HepG2 (cell line): ENCODE data around the gene MBIP. TPM values are rescaled to one million over a fixed set of nuclear protein-coding genes. Genes with fewer than 3 reads are reported as not detected.

Experiments used
- ATAC-seq: fragments of 200-7000 bp; cut with Tn5 transposase; 3 replicates; pipeline ENCODE4 v1.9.1; 2020; ENCODE audit warnings: mild to moderate bottlenecking, moderate library complexity
- BruUV-seq: library from RNA; stranded (reverse); fragments of 400-500 nt; replicated peaks from 2 replicates; lab custom pipeline; 2021; lab: Mats Ljungman, UMichigan
- CTCF ChIA-PET: fragments of 300-600 bp; formaldehyde crosslinking; extraction: SDS; loops from one replicate; lab custom pipeline; 2021; ENCODE audit warnings: low total read pairs, inconsistent platforms, low intra/inter-chr PET ratio; lab: Yijun Ruan, JAX
- POLR2A ChIA-PET: fragments of 350-600 bp; sonication (Branson Sonifier 250); formaldehyde crosslinking; loops from one replicate; lab custom pipeline; 2020; ENCODE audit warnings: antibody characterized with exemption, inconsistent platforms; lab: Yijun Ruan, JAX
- DNase-seq: peaks from one replicate; pipeline ENCODE4 v3.0.0-alpha.2; 2015; ENCODE audit warnings: low spot score
- FAIRE-seq: peaks from 3 replicates; lab custom pipeline; 2011; peaks lifted over from hg19 to GRCh38; lab: Jason Lieb, UNC
- H2AFZ ChIP-seq: one replicate; pipeline ENCODE4 v1.6.1; 2011; ENCODE audit warnings: low read length, inconsistent platforms
- H3K27ac ChIP-seq: fragments of 300-600 bp; 3 replicates; pipeline ENCODE4 v1.8.0; 2011; ENCODE audit warnings: mixed run types, mild to moderate bottlenecking, mixed read lengths, low read length, inconsistent platforms; ENCODE audit not compliant: insufficient read depth; ENCODE audit errors: extremely low read length
- H3K27me3 ChIP-seq, 2 experiments: fragments of 200-600 bp in 1 of 2; 2 replicates in 1 of 2; 3 replicates in 1 of 2; pipeline versions ENCODE4 v1.6.0 to v1.8.0; 2011; ENCODE audit warnings: low read length in 2 of 2, mild to moderate bottlenecking in 2 of 2, moderate library complexity in 2 of 2, inconsistent platforms in 1 of 2; ENCODE audit not compliant: insufficient read depth in 2 of 2, control insufficient read depth in 1 of 2
- H3K36me3 ChIP-seq, 2 experiments: fragments of 200-600 bp in 1 of 2; replicated peaks in 1 of 2; 2 replicates in 1 of 2; 3 replicates in 1 of 2; pipeline versions ENCODE4 v1.5.1 to v1.8.0; 2011; ENCODE audit warnings: low read length in 2 of 2, inconsistent platforms in 1 of 2; ENCODE audit not compliant: insufficient read depth in 2 of 2, control insufficient read depth in 1 of 2
- H3K4me1 ChIP-seq: 2 replicates; pipeline ENCODE4 v1.5.1; 2012; ENCODE audit warnings: low read length, inconsistent platforms; ENCODE audit not compliant: insufficient read depth
- H3K4me2 ChIP-seq: 2 replicates; pipeline ENCODE4 v1.6.0; 2011; ENCODE audit warnings: low read depth, low read length, inconsistent platforms
- H3K4me3 ChIP-seq, 3 experiments: fragments of 200-600 bp in 1 of 3; sonication (generic), shearing (Covaris generic) in 1 of 3; replicated peaks in 1 of 3; 2 replicates each; pipeline ENCODE4 v1.5.1; 2011 to 2016; ENCODE audit warnings: low read length in 3 of 3, inconsistent platforms in 2 of 3, low read depth in 2 of 3, mild to moderate bottlenecking in 2 of 3, control low read depth in 1 of 3, mixed read lengths in 1 of 3; ENCODE audit not compliant: insufficient read depth in 1 of 3
- H3K79me2 ChIP-seq: one replicate; pipeline ENCODE4 v1.6.1; 2011; ENCODE audit warnings: low read length, inconsistent platforms; ENCODE audit not compliant: insufficient read depth
- H3K9ac ChIP-seq: 2 replicates; pipeline ENCODE4 v1.6.0; 2011; ENCODE audit warnings: mild to moderate bottlenecking, low read depth, low read length, inconsistent platforms; ENCODE audit not compliant: insufficient read depth
- H3K9me3 ChIP-seq: 2 replicates; pipeline ENCODE4 v1.5.1; 2012; ENCODE audit warnings: mild to moderate bottlenecking, low read length
- H4K20me1 ChIP-seq: 2 replicates; pipeline ENCODE4 v1.6.0; 2011; ENCODE audit warnings: inconsistent platforms, mild to moderate bottlenecking, low read length, moderate library complexity; ENCODE audit not compliant: insufficient read depth
- ATF7-NPFF ChIP-seq: sonication (generic); formaldehyde crosslinking; IDR thresholded peaks from 2 replicates; pipeline ENCODE4 v1.8.1; 2023; ENCODE audit warnings: mild to moderate bottlenecking, low read depth, missing genetic modification reagents, moderate library complexity
- CCDC6 ChIP-seq: sonication (generic); formaldehyde crosslinking; IDR thresholded peaks from 2 replicates; pipeline ENCODE4 v1.8.1; 2022; ENCODE audit warnings: mild to moderate bottlenecking, missing genetic modification reagents, moderate library complexity
- GATAD1 ChIP-seq: IDR thresholded peaks from 2 replicates; pipeline ENCODE4 v1.6.1; 2016; ENCODE audit warnings: missing genetic modification reagents, missing compliant biosample characterization
- HNRNPK ChIP-seq: fragments of 200-400 bp; formaldehyde crosslinking; IDR thresholded peaks from 2 replicates; pipeline ENCODE4 v1.6.1; 2018; ENCODE audit warnings: low read length, low read depth, moderate library complexity, mild to moderate bottlenecking; ENCODE audit not compliant: poor library complexity, severe bottlenecking
- KDM3A ChIP-seq: IDR thresholded peaks from 2 replicates; pipeline ENCODE4 v1.6.1; 2018; ENCODE audit warnings: low read depth, missing compliant biosample characterization
- MTF1 ChIP-seq: sonication (generic); formaldehyde crosslinking; IDR thresholded peaks from 2 replicates; pipeline ENCODE4 v1.5.0; 2020; ENCODE audit warnings: missing genetic modification reagents
- RARG ChIP-seq: sonication (generic); formaldehyde crosslinking; IDR thresholded peaks from 2 replicates; pipeline ENCODE4 v1.4.0; 2020; ENCODE audit warnings: low read depth, mild to moderate bottlenecking, missing genetic modification reagents
- RORA ChIP-seq: sonication (generic); formaldehyde crosslinking; IDR thresholded peaks from 2 replicates; pipeline ENCODE4 v1.5.0; 2020; ENCODE audit warnings: mild to moderate bottlenecking, missing genetic modification reagents, moderate library complexity
- SOX5 ChIP-seq: IDR thresholded peaks from 2 replicates; pipeline ENCODE4 v1.6.1; 2016; ENCODE audit warnings: borderline replicate concordance
- TCF7 ChIP-seq: sonication (generic); IDR thresholded peaks from 2 replicates; pipeline ENCODE4 v1.6.1; 2016; ENCODE audit warnings: antibody characterized with exemption, low read depth
- ZNF367 ChIP-seq: sonication (generic); formaldehyde crosslinking; IDR thresholded peaks from 2 replicates; pipeline ENCODE4 v1.4.0; 2020; ENCODE audit warnings: missing genetic modification reagents, borderline replicate concordance
- WGBS: methylation state at CpG from one replicate; pipeline ENCODE4 v1.1.6; 2017; ENCODE audit warnings: low lambda C conversion rate; 5-methylcytosine and 5-hydroxymethylcytosine counted together
- in situ Hi-C: cut with HindIII; loops from 2 replicates; pipeline ENCODE4 v1.10.0; 2017; ENCODE audit warnings: low pct_unique_long_range_greater_than_20kb; ENCODE audit not compliant: extremely low pct_ligation_motif_present
- intact Hi-C: fragments of 100-400 bp; cut with micrococcal nuclease; formaldehyde crosslinking; loops from one replicate; pipeline ENCODE4 v1.10.0; 2022; ENCODE audit not compliant: unreplicated experiment
- polyA plus RNA-seq, 8 experiments: library from polyadenylated mRNA; depleted of rRNA in 3 of 8; stranded (reverse) in 7 of 8; unstranded in 1 of 8; fragments of >200 nt; fragmentation: Illumina TruSeq in 4 of 8; extraction: Trizol in 4 of 8; gene quantifications; 2 replicates each; pipeline versions ENCODE4 v1.2.1 to v1.2.3, GENCODE V29; 2011 to 2016; ENCODE audit warnings: low read depth in 4 of 8, missing spikeins in 1 of 8, mixed read lengths in 1 of 8; ENCODE audit not compliant: insufficient read depth in 1 of 8
- total RNA-seq, 5 experiments: library from RNA; depleted of rRNA; stranded (reverse); fragments of >200 nt; fragmentation: Illumina TruSeq; extraction: Trizol; gene quantifications; 2 replicates each; pipeline ENCODE4 v1.2.3, GENCODE V29; 2016; ENCODE audit warnings: low read depth in 1 of 5
- TF ChIP-seq, protein P1 (sequence below): sonication (generic); formaldehyde crosslinking; conservative IDR thresholded peaks from 2 replicates; pipeline ENCODE4 v1.8.1; 2023; ENCODE audit warnings: missing genetic modification reagents
- TF ChIP-seq, protein P2 (sequence below): sonication (generic); formaldehyde crosslinking; IDR thresholded peaks from 2 replicates; pipeline ENCODE4 v1.4.0; 2020; ENCODE audit warnings: missing genetic modification reagents
- TF ChIP-seq, protein P3 (sequence below): fragments of 450-650 bp; IDR thresholded peaks from 2 replicates; pipeline ENCODE4 v1.6.1; 2016

MBIP gene
- total and polyA plus RNA-seq, 2 of the 13 experiments (the other 11 are each of a cell fraction or from before 2014, with no cell fraction given) = 48.1 to 48.6 TPM

DNA sequence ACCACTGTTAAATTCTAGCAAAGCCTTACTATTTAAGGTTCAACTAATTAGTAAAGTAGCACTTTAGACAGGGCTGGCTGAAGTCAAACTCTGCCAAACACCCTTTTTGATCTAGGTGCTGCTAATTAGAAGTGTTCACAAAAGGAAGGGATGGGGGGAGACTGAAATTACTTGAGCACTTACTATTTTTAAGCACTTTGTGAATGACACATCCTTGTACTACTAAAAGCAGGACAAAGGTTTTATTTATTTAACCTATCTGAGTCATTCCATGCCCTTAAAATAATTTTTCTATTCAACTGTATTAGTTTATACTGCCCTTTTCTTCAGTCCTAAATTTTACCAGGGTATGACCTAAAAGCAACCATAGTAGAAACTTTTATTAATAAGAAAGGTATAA is 20.1 kb downstream of the MBIP start (continued):
- TF ChIP-seq CCDC6 = no peak
- TF ChIP-seq, all 625 proteins: peak for 13

DNA sequence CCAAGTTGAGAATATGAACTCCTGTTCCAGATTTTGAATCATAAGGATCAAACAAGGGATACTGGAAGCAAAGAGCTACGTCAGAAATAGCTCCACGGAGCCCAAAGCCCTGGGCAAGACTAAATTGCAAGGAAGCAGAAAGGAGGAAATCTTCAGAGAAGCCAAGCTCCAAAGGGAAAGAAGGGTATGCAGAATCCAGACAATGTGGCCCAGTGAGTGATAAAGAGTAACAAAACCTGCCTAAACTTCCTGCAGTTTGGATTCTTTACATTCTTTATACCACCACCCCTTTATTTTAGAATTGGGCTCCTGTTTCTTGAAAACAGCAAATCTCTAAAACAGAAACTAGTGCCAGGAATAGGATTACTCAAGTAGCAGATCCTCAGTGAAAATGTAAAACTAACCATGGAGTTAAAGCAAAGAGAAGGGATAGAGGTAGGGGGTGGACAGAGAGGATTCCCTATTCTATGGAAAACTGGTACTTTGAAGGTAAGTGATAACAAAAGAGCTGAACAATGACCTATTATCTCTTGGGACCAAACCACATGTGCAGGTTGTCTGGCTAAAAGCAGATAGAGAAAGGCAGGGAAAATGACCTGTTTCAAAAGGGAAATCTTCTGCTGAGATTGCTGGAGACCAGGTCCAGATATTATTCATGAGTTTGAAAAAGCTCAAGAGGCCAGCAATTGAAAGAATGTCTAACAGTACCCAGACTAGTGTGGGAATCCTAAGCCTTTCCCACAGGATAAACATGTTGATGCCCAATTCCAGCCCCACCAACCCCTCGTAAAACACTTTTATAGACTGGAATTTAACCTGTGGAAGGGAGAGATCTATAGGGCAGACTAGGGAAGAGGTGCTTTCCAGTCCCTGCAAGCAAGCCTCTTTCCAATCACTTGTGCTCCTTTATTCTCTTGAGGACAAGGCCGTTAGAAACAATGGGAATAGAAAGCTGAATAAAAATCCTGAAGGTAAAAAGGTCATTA is 24.5 kb downstream of the MBIP start:
- no peak overlapping the region for H3K27ac ChIP-seq
- no peak overlapping the region for H3K9ac ChIP-seq
- ATAC-seq (peak; percentile 21; the same call in 2 of the 3 replicates), FAIRE-seq (no peak), DNase-seq (no peak)
- no peaks in the 10 kb centered on the region for H4K20me1 ChIP-seq
- intact Hi-C loops (no loop called here), in situ Hi-C loops (no loop called here)
- no peaks in the 10 kb centered on the region for H3K27me3 ChIP-seq
- H2AFZ ChIP-seq = no peak overlapping the region
- H3K4me3 ChIP-seq = no peak overlapping the region
- peaks cover 7 to 45% of the 10 kb centered on the region in 2 experiments for H3K36me3 ChIP-seq
- H3K79me2 ChIP-seq = no peaks in the 10 kb centered on the region
- WGBS = 81% methylated on average over 4 of the region's 4 CpGs
- POLR2A ChIA-PET = interaction anchor here (2.7 kb wide), 1 partner anchor 25 kb away, joined by 16 read pairs; the partner anchor contains the start of gene MBIP
- TSS peak; percentile 9 for BruUV-seq
- peaks cover 9% of the 10 kb centered on the region for H3K4me1 ChIP-seq
- H3K9me3 ChIP-seq = no peaks in the 10 kb centered on the region
- TF ChIP-seq, protein P1, sequence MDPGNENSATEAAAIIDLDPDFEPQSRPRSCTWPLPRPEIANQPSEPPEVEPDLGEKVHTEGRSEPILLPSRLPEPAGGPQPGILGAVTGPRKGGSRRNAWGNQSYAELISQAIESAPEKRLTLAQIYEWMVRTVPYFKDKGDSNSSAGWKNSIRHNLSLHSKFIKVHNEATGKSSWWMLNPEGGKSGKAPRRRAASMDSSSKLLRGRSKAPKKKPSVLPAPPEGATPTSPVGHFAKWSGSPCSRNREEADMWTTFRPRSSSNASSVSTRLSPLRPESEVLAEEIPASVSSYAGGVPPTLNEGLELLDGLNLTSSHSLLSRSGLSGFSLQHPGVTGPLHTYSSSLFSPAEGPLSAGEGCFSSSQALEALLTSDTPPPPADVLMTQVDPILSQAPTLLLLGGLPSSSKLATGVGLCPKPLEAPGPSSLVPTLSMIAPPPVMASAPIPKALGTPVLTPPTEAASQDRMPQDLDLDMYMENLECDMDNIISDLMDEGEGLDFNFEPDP (CRISPR knock-in tag) = 0 out of 2 replicates have a peak, but pooled peaks have one; percentile 50
- TF ChIP-seq MTF1 (CRISPR knock-in tag) (no peak), GATAD1 (CRISPR knock-in tag) (no peak), KDM3A (CRISPR knock-in tag) (no peak), RORA (CRISPR knock-in tag) (no peak), ATF7-NPFF (no peak), TCF7 (no peak), SOX5 (CRISPR knock-in tag) (no peak), ZNF367 (0 out of 2 replicates have a peak, but pooled peaks have one; percentile 22), HNRNPK (peak; percentile 20), RARG (CRISPR knock-in tag) (no peak)
- TF ChIP-seq, protein P2, sequence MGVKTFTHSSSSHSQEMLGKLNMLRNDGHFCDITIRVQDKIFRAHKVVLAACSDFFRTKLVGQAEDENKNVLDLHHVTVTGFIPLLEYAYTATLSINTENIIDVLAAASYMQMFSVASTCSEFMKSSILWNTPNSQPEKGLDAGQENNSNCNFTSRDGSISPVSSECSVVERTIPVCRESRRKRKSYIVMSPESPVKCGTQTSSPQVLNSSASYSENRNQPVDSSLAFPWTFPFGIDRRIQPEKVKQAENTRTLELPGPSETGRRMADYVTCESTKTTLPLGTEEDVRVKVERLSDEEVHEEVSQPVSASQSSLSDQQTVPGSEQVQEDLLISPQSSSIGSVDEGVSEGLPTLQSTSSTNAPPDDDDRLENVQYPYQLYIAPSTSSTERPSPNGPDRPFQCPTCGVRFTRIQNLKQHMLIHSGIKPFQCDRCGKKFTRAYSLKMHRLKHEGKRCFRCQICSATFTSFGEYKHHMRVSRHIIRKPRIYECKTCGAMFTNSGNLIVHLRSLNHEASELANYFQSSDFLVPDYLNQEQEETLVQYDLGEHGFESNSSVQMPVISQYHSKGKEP (CRISPR knock-in tag) = no peak
- TF ChIP-seq, protein P3, sequence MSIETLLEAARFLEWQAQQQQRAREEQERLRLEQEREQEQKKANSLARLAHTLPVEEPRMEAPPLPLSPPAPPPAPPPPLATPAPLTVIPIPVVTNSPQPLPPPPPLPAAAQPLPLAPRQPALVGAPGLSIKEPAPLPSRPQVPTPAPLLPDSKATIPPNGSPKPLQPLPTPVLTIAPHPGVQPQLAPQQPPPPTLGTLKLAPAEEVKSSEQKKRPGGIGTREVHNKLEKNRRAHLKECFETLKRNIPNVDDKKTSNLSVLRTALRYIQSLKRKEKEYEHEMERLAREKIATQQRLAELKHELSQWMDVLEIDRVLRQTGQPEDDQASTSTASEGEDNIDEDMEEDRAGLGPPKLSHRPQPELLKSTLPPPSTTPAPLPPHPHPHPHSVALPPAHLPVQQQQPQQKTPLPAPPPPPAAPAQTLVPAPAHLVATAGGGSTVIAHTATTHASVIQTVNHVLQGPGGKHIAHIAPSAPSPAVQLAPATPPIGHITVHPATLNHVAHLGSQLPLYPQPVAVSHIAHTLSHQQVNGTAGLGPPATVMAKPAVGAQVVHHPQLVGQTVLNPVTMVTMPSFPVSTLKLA = no peak
- CTCF ChIA-PET = no interaction called here
- no peak overlapping the region for H3K4me2 ChIP-seq
